Neuronal stem cell (in vitro differentiated cells): ENCODE data around the gene OSBPL10.

Source experiments
- DNase-seq: peaks from one replicate; pipeline ENCODE4 v3.0.0-alpha.2; 2013; ENCODE audit warnings: low spot score
- H2AFZ ChIP-seq: one replicate; pipeline ENCODE4 v1.6.1; 2013; ENCODE audit warnings: mild to moderate bottlenecking, low read length, inconsistent platforms
- H2AK5ac ChIP-seq: 2 replicates; pipeline ENCODE4 v1.6.1; 2013; ENCODE audit warnings: low read depth, mild to moderate bottlenecking, inconsistent platforms, low read length, moderate library complexity, mixed read lengths
- H2BK120ac ChIP-seq: 2 replicates; pipeline ENCODE4 v1.6.1; 2013; ENCODE audit warnings: low read depth, mild to moderate bottlenecking, inconsistent platforms, low read length, moderate library complexity, mixed read lengths
- H2BK12ac ChIP-seq: one replicate; pipeline ENCODE4 v1.6.1; 2013; ENCODE audit warnings: low read length, inconsistent platforms
- H2BK15ac ChIP-seq: 2 replicates; pipeline ENCODE4 v1.6.1; 2013; ENCODE audit warnings: mild to moderate bottlenecking, low read length, inconsistent platforms, mixed read lengths
- H2BK5ac ChIP-seq: one replicate; pipeline ENCODE4 v1.6.1; 2013; ENCODE audit warnings: inconsistent platforms, mild to moderate bottlenecking, low read length, moderate library complexity
- H3K14ac ChIP-seq: one replicate; pipeline ENCODE4 v1.6.1; 2013; ENCODE audit warnings: low read length, inconsistent platforms
- H3K18ac ChIP-seq: 2 replicates; pipeline ENCODE4 v1.6.1; 2013; ENCODE audit warnings: low read length, inconsistent platforms
- H3K23ac ChIP-seq: 2 replicates; pipeline ENCODE4 v1.6.1; 2013; ENCODE audit warnings: low read depth, mild to moderate bottlenecking, mixed read lengths, low read length, inconsistent platforms; ENCODE audit not compliant: poor library complexity
- H3K27ac ChIP-seq: replicated peaks from 3 replicates; pipeline ENCODE4 v1.5.1; 2013; ENCODE audit warnings: low read length, inconsistent platforms
- H3K27me3 ChIP-seq, 3 experiments: 2 replicates each; pipeline ENCODE4 v1.6.1; 2013; ENCODE audit warnings: low read length in 3 of 3, mild to moderate bottlenecking in 2 of 3, inconsistent platforms in 1 of 3, low read depth in 1 of 3, mixed read lengths in 1 of 3, moderate library complexity in 1 of 3; ENCODE audit not compliant: control insufficient read depth in 3 of 3, insufficient read depth in 3 of 3
- H3K36me3 ChIP-seq, 2 donors: replicated peaks in 1 of 2; 2 replicates each; pipeline ENCODE4 v1.6.1; 2013; ENCODE audit warnings: low read length in 2 of 2; ENCODE audit not compliant: control insufficient read depth in 2 of 2, insufficient read depth in 2 of 2
- H3K4ac ChIP-seq: 2 replicates; pipeline ENCODE4 v1.6.1; 2013; ENCODE audit warnings: inconsistent platforms, mild to moderate bottlenecking, low read length, moderate library complexity
- H3K4me1 ChIP-seq, 2 donors: 1 replicate in 1 of 2; 2 replicates in 1 of 2; pipeline ENCODE4 v1.6.1; 2013; ENCODE audit warnings: low read length in 2 of 2, low read depth in 1 of 2; ENCODE audit not compliant: control insufficient read depth in 2 of 2, insufficient read depth in 1 of 2
- H3K4me2 ChIP-seq: one replicate; pipeline ENCODE4 v1.6.1; 2013; ENCODE audit warnings: mild to moderate bottlenecking, low read length, inconsistent platforms; ENCODE audit not compliant: insufficient read depth, poor library complexity, severe bottlenecking
- H3K4me3 ChIP-seq, 2 donors: 2 replicates each; pipeline ENCODE4 v1.5.1; 2013; ENCODE audit warnings: low read length in 2 of 2, mild to moderate bottlenecking in 2 of 2, inconsistent platforms in 1 of 2, moderate library complexity in 1 of 2
- H3K79me1 ChIP-seq: one replicate; pipeline ENCODE4 v1.6.1; 2013; ENCODE audit warnings: low read depth, mild to moderate bottlenecking, inconsistent platforms, low read length, moderate library complexity
- H3K9ac ChIP-seq: one replicate; pipeline ENCODE4 v1.6.1; 2013; ENCODE audit warnings: mild to moderate bottlenecking, low read depth, low read length, inconsistent platforms; ENCODE audit not compliant: poor library complexity
- H3K9me3 ChIP-seq, 2 donors: replicated peaks in 1 of 2; 2 replicates each; pipeline versions ENCODE3 to v1.6.1; 2013; ENCODE audit warnings: low read length in 2 of 2, mild to moderate bottlenecking in 2 of 2, inconsistent platforms in 1 of 2, low read depth in 1 of 2, mixed read lengths in 1 of 2, moderate library complexity in 1 of 2; ENCODE audit not compliant: control insufficient read depth in 2 of 2, insufficient read depth in 1 of 2
- H4K8ac ChIP-seq: one replicate; pipeline ENCODE4 v1.6.1; 2013; ENCODE audit warnings: low read depth, mild to moderate bottlenecking, inconsistent platforms, low read length, moderate library complexity
- H4K91ac ChIP-seq: one replicate; pipeline ENCODE4 v1.6.1; 2013; ENCODE audit warnings: low read length, low read depth, mild to moderate bottlenecking, inconsistent platforms; ENCODE audit not compliant: poor library complexity
- WGBS, 2 donors: extraction: QIAGEN DNeasy Blood & Tissue Kit; methylation state at CpG; one replicate each; pipeline ENCODE4 v1.1.7; 2013; ENCODE audit warnings: missing lambda C conversion rate in 2 of 2, mixed read lengths in 1 of 2; ENCODE audit not compliant: insufficient read length in 2 of 2, insufficient replicate concordance in 1 of 2; ENCODE audit errors: extremely low coverage in 2 of 2; 5-methylcytosine and 5-hydroxymethylcytosine counted together

Gene OSBPL10

GRCh38 chr3:31813197-31813596, 167.9 kb downstream of the OSBPL10 start:
- Histone ChIP-seq H3K18ac (no peak overlapping the region), H3K9ac (no peak overlapping the region), H2BK120ac (no peak overlapping the region), H3K27me3 (no peaks in the 10 kb centered on the region), H3K4me1 (peaks cover 0 to under 1% of the 10 kb centered on the region in 2 donors), H2AK5ac (no peak overlapping the region), H3K79me1 (no peaks in the 10 kb centered on the region), H3K4ac (no peak overlapping the region), H2BK15ac (no peak overlapping the region), H3K4me3 (no peak overlapping the region), H3K4me2 (no peak overlapping the region), H3K14ac (no peak overlapping the region), H2BK5ac (no peak overlapping the region), H3K23ac (no peak overlapping the region), H3K27ac (no peak overlapping the region), H2AFZ (no peak overlapping the region), H2BK12ac (no peak overlapping the region), H4K91ac (no peak overlapping the region), H3K36me3 (no peaks in the 10 kb centered on the region), H3K9me3 (no peaks in the 10 kb centered on the region), H4K8ac (no peak overlapping the region)
- DNase-seq: no peak

- H3K9ac ChIP-seq: no peak overlapping the region
- H3K23ac ChIP-seq: no peak overlapping the region
- H3K18ac ChIP-seq: no peak overlapping the region
- no peaks in the 10 kb centered on the region for H3K79me1 ChIP-seq
- no peak overlapping the region for H2BK15ac ChIP-seq
- H2AK5ac ChIP-seq: no peak overlapping the region
- no peaks in the 10 kb centered on the region for H3K36me3 ChIP-seq
- DNase-seq: no peak
- no CpG with 5 or more reads among the region's 11 CpGs for WGBS, 2 donors
- H3K4me1 ChIP-seq: peaks cover 0 to 2% of the 10 kb centered on the region in 2 donors
- H2BK5ac ChIP-seq: no peak overlapping the region
- no peak overlapping the region for H3K4ac ChIP-seq
- no peaks in the 10 kb centered on the region for H3K27me3 ChIP-seq
- no peak overlapping the region for H3K27ac ChIP-seq
- H3K4me3 ChIP-seq: no peak overlapping the region
- no peaks in the 10 kb centered on the region for H3K9me3 ChIP-seq
- H4K91ac ChIP-seq: no peak overlapping the region
- no peak overlapping the region for H3K14ac ChIP-seq
- H2AFZ ChIP-seq: no peak overlapping the region
- no peak overlapping the region for H4K8ac ChIP-seq
- H2BK120ac ChIP-seq: no peak overlapping the region
- H2BK12ac ChIP-seq: no peak overlapping the region
- no peak overlapping the region for H3K4me2 ChIP-seq
Measured at GRCh38 chr3:31810991-31811433, 170.1 kb downstream of the OSBPL10 start.

GRCh38 chr3:31808143-31808720, 172.8 kb downstream of the OSBPL10 start:
- H4K91ac ChIP-seq: no peak overlapping the region
- H2BK15ac ChIP-seq: no peak overlapping the region
- no peak overlapping the region for H3K9ac ChIP-seq
- H3K36me3 ChIP-seq: no peaks in the 10 kb centered on the region
- H3K23ac ChIP-seq: no peak overlapping the region
- H3K27me3 ChIP-seq: no peaks in the 10 kb centered on the region
- H3K9me3 ChIP-seq: no peaks in the 10 kb centered on the region
- H3K4me3 ChIP-seq: no peak overlapping the region
- DNase-seq: no peak
- H2BK120ac ChIP-seq: no peak overlapping the region
- no peak overlapping the region for H3K18ac ChIP-seq
- no peak overlapping the region for H4K8ac ChIP-seq
- no peak overlapping the region for H2AK5ac ChIP-seq
- no peak overlapping the region for H3K14ac ChIP-seq
- no peak overlapping the region for H3K27ac ChIP-seq
- H3K4ac ChIP-seq: no peak overlapping the region
- no peaks in the 10 kb centered on the region for H3K79me1 ChIP-seq
- no peak overlapping the region for H3K4me2 ChIP-seq
- no peak overlapping the region for H2BK12ac ChIP-seq
- no peak overlapping the region for H2BK5ac ChIP-seq
- 100% methylated on average over 1 of the region's 3 CpGs; no CpG with 5 or more reads in 1 of the 2 donors for WGBS, 2 donors
- H3K4me1 ChIP-seq: peaks cover 0 to 2% of the 10 kb centered on the region in 2 donors
- no peak overlapping the region for H2AFZ ChIP-seq

GRCh38 chr3:31804251-31805051, 176.6 kb downstream of the OSBPL10 start:
- no peak overlapping the region for H2AK5ac ChIP-seq
- no peak overlapping the region for H3K23ac ChIP-seq
- no peak overlapping the region for H3K4ac ChIP-seq
- no peak overlapping the region for H4K91ac ChIP-seq
- H3K4me1 ChIP-seq: peaks cover 0 to 2% of the 10 kb centered on the region in 2 donors
- no peak overlapping the region for H4K8ac ChIP-seq
- H2BK5ac ChIP-seq: no peak overlapping the region
- no peak overlapping the region for H2BK120ac ChIP-seq
- H3K79me1 ChIP-seq: no peaks in the 10 kb centered on the region
- no peak overlapping the region for H3K9ac ChIP-seq
- no peaks in the 10 kb centered on the region for H3K27me3 ChIP-seq
- H3K4me2 ChIP-seq: no peak overlapping the region
- H2BK12ac ChIP-seq: no peak overlapping the region
- no peak overlapping the region for H2BK15ac ChIP-seq
- H2AFZ ChIP-seq: no peak overlapping the region
- WGBS, 2 donors: no CpG with 5 or more reads among the region's 10 CpGs
- no peak overlapping the region for H3K18ac ChIP-seq
- H3K9me3 ChIP-seq: no peaks in the 10 kb centered on the region
- H3K4me3 ChIP-seq: no peak overlapping the region
- DNase-seq: no peak
- H3K14ac ChIP-seq: no peak overlapping the region
- H3K27ac ChIP-seq: no peak overlapping the region
- no peaks in the 10 kb centered on the region for H3K36me3 ChIP-seq
